H1 (cell line): ENCODE data around the gene CREB3L1. TPM values are rescaled to one million over a fixed set of nuclear protein-coding genes. Genes with fewer than 3 reads are reported as not detected.

Source experiments
- BRCA1 ChIP-seq: IDR thresholded peaks from 2 replicates; pipeline ENCODE4 v1.6.1; 2012; ENCODE audit warnings: low read depth, low read length, improper control_type of control experiment
- EZH2 ChIP-seq: fragments of 200-600 bp; sonication (generic); IDR thresholded peaks from 2 replicates; pipeline ENCODE4 v1.7.1; 2012; ENCODE audit warnings: low read depth, mild to moderate bottlenecking, moderate library complexity, low read length, inconsistent platforms; ENCODE audit not compliant: severe bottlenecking
- KDM5A ChIP-seq: fragments of 200-600 bp; IDR thresholded peaks from 2 replicates; pipeline ENCODE4 v1.7.1; 2012; ENCODE audit warnings: mild to moderate bottlenecking, low read length, inconsistent platforms, mixed read lengths
- SAP30 ChIP-seq: fragments of 300-600 bp; sonication (generic); IDR thresholded peaks from 2 replicates; pipeline ENCODE4 v1.7.1; 2012; ENCODE audit warnings: low read length, moderate library complexity, mild to moderate bottlenecking, inconsistent platforms; ENCODE audit not compliant: insufficient read depth, insufficient replicate concordance
- SIN3A ChIP-seq, 2 experiments: IDR thresholded peaks in 1 of 2; conservative IDR thresholded peaks in 1 of 2; 2 replicates each; pipeline ENCODE4 v1.6.1; 2011 to 2012; ENCODE audit warnings: low read length in 2 of 2, improper control_type of control experiment in 1 of 2, low read depth in 1 of 2, mild to moderate bottlenecking in 1 of 2
- polyA plus RNA-seq, 7 experiments: library from polyadenylated mRNA; depleted of rRNA in 3 of 7; stranded (reverse) in 5 of 7; unstranded in 2 of 7; fragments of >200 nt in 5 of 7; fragments of 200-250 nt in 2 of 7; gene quantifications; 1 replicate in 5 of 7; 2 replicates in 1 of 7; 4 replicates in 1 of 7; pipeline versions ENCODE4 v1.2.1 to v1.2.3, GENCODE V29; 2011 to 2013; ENCODE audit warnings: missing spikeins in 2 of 7, mixed read lengths in 2 of 7
- total RNA-seq: library from RNA; stranded (reverse); fragmentation: NEBNext Ultra II Directional; extraction: Animal tissue kit (Norgen Biotek cat#: 25700); gene quantifications from 2 replicates; pipeline ENCODE4 v1.2.1, GENCODE V29; 2021

CREB3L1 gene
- total and polyA plus RNA-seq, 2 of the 8 experiments (the other 6 are each of a cell fraction or from before 2014, with no cell fraction given) = 4.1 to 12.7 TPM

DNA sequence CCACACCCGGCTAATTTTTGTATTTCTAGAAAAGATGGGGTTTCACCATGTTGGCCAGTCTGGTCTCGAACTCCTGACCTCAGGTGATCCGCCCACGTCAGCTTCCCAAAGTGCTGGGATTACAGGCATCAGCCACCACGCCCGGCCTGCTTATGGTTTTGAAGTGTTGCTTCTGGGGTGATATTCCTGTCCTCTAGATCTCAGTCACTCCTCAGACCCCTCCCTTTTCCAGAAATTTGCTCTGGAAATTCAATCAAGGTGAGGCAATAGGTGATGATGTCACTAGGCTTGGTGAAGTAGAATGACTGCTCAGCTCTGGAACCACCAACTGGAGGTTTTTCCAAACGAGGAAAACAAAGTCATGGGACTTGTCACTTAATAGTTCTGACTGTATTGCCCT lies 36.6 kb upstream of the CREB3L1 start (continued):
- TF ChIP-seq BRCA1 (no peak), EZH2 (no peak), SAP30 (no peak), SIN3A (conservative IDR thresholded peaks at IDR 0.05 in 1 of 2, IDR thresholded peaks at IDR 0.05 in 1 of 2; ENCODE audit: low read depth in 1 of 2, low read length in 2 of 2) (no peak), KDM5A (no peak)
